OCI-LY1 (cell line): ENCODE data around the gene CEP95.

ENCODE experiments used
- H2AFZ ChIP-seq: fragments of 200-600 bp; sonication (generic), shearing (Covaris generic); 2 replicates; pipeline ENCODE4 v1.6.0; 2014; ENCODE audit warnings: antibody characterized with exemption, mild to moderate bottlenecking, low read length
- H3F3A ChIP-seq: fragments of 200-600 bp; sonication (generic), shearing (Covaris generic); 2 replicates; pipeline ENCODE4 v1.6.0; 2014; ENCODE audit warnings: mild to moderate bottlenecking, antibody characterized with exemption, low read length, moderate library complexity; ENCODE audit not compliant: insufficient read depth
- H3K27ac ChIP-seq: fragments of 200-600 bp; sonication (generic); 2 replicates; pipeline ENCODE4 v1.5.1; 2014; ENCODE audit warnings: low read length, mixed run types, mild to moderate bottlenecking, low read depth; ENCODE audit not compliant: poor library complexity, severe bottlenecking
- H3K27me3 ChIP-seq: fragments of 200-600 bp; sonication (generic); 2 replicates; pipeline ENCODE4 v1.6.0; 2014; ENCODE audit warnings: antibody characterized with exemption, mild to moderate bottlenecking, low read length, moderate library complexity; ENCODE audit not compliant: insufficient read depth
- H3K36me3 ChIP-seq: fragments of 200-600 bp; sonication (generic); 2 replicates; pipeline ENCODE4 v1.6.1; 2014; ENCODE audit warnings: mild to moderate bottlenecking, antibody characterized with exemption, low read length, moderate library complexity, mixed read lengths; ENCODE audit not compliant: insufficient read depth
- H3K4me1 ChIP-seq: fragments of 200-600 bp; sonication (generic); 2 replicates; pipeline ENCODE4 v1.5.1; 2014; ENCODE audit warnings: mild to moderate bottlenecking, low read length, moderate library complexity; ENCODE audit not compliant: insufficient read depth, severe bottlenecking
- H3K4me2 ChIP-seq: fragments of 200-600 bp; sonication (generic), shearing (Covaris generic); 2 replicates; pipeline ENCODE4 v1.6.1; 2014; ENCODE audit warnings: low read length
- H3K4me3 ChIP-seq: fragments of 200-600 bp; sonication (generic); 2 replicates; pipeline ENCODE4 v1.5.1; 2014; ENCODE audit warnings: low read length, low read depth, mild to moderate bottlenecking, mixed read lengths; ENCODE audit not compliant: poor library complexity, severe bottlenecking
- H3K79me2 ChIP-seq: fragments of 200-600 bp; shearing (Covaris generic); 2 replicates; pipeline ENCODE4 v1.6.1; 2016; ENCODE audit warnings: mixed run types, low read length, mixed read lengths; ENCODE audit not compliant: insufficient read depth
- H3K9ac ChIP-seq: fragments of 200-600 bp; sonication (generic), shearing (Covaris generic); 2 replicates; pipeline ENCODE4 v1.6.1; 2014; ENCODE audit warnings: mild to moderate bottlenecking, low read length, mixed read lengths
- H3K9me2 ChIP-seq: fragments of 200-600 bp; sonication (generic), shearing (Covaris generic); 2 replicates; pipeline ENCODE4 v1.6.1; 2014; ENCODE audit warnings: low read depth, mild to moderate bottlenecking, low read length, mixed read lengths
- H3K9me3 ChIP-seq: fragments of 200-600 bp; shearing (Covaris generic); 2 replicates; pipeline ENCODE4 v1.6.1; 2014; ENCODE audit warnings: low read length, mixed read lengths
- H4K20me1 ChIP-seq: fragments of 200-600 bp; sonication (generic), shearing (Covaris generic); 2 replicates; pipeline ENCODE4 v1.6.0; 2016; ENCODE audit warnings: mild to moderate bottlenecking, low read length; ENCODE audit not compliant: insufficient read depth
- EZH2 ChIP-seq: fragments of 200-600 bp; sonication (generic), shearing (Covaris generic); IDR thresholded peaks from 2 replicates; pipeline ENCODE4 v1.8.0; 2017; ENCODE audit warnings: borderline replicate concordance, mixed run types, mild to moderate bottlenecking, antibody characterized with exemption, low read length, moderate library complexity, mixed read lengths
- TF ChIP-seq, protein P1 (sequence below): fragments of 200-600 bp; sonication (generic), shearing (Covaris generic); IDR thresholded peaks from 2 replicates; pipeline ENCODE4 v1.5.1; 2017; ENCODE audit warnings: mild to moderate bottlenecking, antibody characterized with exemption, low read length, moderate library complexity, mixed read lengths

CEP95 gene

DNA sequence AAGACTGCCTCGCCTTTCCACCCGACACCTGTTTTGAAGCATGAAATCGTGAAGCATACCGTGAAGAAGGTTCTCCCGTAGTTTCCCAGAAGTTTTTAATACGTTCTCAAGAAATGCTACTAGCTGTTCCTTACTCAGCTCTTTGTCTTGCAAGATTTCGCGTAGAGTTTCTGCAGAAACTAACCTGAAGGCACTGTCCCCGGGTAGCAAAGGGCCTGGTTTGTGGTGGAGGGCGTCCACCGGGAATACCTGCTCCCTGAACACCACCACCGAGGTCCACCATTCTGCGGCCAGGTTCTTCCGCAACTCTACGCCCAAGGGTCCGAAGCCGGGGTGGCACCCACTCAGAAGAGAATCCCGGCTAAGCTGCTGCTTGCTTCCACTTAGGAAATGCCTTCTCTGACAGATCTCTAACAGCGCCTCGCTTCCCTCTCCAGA is 10.4 kb upstream of the CEP95 start:
- H3K9me3 ChIP-seq, result no peaks in the 10 kb centered on the region
- no peak overlapping the region for H2AFZ ChIP-seq
- peaks cover 66% of the 10 kb centered on the region for H3K36me3 ChIP-seq
- no peaks in the 10 kb centered on the region for H3K9me2 ChIP-seq
- H3F3A ChIP-seq, result peaks cover 36% of the 10 kb centered on the region
- peak overlapping the region; percentile 82 for H3K9ac ChIP-seq
- peak overlapping the region; percentile 93 for H3K4me2 ChIP-seq
- peaks cover 13% of the 10 kb centered on the region for H3K79me2 ChIP-seq
- peak overlapping the region; percentile 97 for H3K27ac ChIP-seq
- no peaks in the 10 kb centered on the region for H3K27me3 ChIP-seq
- peak overlapping the region; percentile 87 for H3K4me3 ChIP-seq
- H3K4me1 ChIP-seq, result peaks cover 66% of the 10 kb centered on the region
- TF ChIP-seq EZH2, result no peak
- TF ChIP-seq, protein P1, sequence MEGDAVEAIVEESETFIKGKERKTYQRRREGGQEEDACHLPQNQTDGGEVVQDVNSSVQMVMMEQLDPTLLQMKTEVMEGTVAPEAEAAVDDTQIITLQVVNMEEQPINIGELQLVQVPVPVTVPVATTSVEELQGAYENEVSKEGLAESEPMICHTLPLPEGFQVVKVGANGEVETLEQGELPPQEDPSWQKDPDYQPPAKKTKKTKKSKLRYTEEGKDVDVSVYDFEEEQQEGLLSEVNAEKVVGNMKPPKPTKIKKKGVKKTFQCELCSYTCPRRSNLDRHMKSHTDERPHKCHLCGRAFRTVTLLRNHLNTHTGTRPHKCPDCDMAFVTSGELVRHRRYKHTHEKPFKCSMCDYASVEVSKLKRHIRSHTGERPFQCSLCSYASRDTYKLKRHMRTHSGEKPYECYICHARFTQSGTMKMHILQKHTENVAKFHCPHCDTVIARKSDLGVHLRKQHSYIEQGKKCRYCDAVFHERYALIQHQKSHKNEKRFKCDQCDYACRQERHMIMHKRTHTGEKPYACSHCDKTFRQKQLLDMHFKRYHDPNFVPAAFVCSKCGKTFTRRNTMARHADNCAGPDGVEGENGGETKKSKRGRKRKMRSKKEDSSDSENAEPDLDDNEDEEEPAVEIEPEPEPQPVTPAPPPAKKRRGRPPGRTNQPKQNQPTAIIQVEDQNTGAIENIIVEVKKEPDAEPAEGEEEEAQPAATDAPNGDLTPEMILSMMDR, result no peak
- H4K20me1 ChIP-seq, result no peaks in the 10 kb centered on the region; the same call in 1 of the 2 replicates

DNA sequence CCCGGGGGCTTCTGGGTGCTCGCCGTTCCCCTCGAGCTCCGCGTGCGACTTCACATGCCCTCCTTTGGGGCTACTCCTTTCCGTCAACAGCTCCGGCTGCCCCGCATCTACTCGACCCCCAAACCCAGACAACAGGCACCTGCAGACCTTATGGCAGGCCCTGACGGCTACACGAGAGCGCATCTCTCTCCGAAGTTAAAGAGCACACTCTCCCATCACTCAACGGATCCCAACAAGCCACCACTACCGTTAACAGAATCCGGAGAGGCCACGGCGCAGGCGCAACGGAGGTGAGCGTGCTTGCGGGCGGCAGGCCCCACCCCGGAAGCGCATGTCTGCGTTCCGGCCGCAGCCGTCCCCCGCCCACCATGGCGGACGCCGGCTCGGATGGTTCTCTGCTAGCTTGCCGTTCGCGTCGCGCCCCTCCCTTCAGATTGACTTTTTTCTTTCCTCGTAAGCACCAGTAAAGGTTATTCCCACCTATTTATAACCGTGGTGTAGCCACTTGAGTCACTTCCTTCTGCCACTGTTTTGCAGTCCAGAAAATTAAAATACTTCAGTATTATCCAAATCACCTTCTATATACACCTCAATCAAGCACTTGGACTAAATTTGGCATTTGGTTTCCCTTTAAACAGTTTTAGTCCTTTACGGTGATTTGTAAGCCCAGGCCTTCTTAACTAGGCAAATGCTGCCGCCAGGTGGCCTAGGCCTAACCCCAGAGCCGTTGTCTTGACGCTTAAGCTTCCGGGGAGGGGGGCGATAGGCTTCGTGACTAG is 9.8 kb upstream of the CEP95 start, which contains the start of gene POLG2:
TSS of gene POLG2 (minus strand) at position 269 of the 779 bp plus-strand sequence. CDS start at position 183, 86 bp downstream.
- no peak for TF ChIP-seq EZH2
- TF ChIP-seq, protein P1, result peak; percentile 81
- no peaks in the 10 kb centered on the region for H3K9me2 ChIP-seq
- H3K4me3 ChIP-seq, result peak within 1 kb of the TSS; percentile 87
- H3K9me3 ChIP-seq, result no peaks in the 10 kb centered on the region
- H3K27me3 ChIP-seq, result no peaks in the 10 kb centered on the region
- peaks cover 36% of the 10 kb centered on the region for H3F3A ChIP-seq
- H3K4me1 ChIP-seq, result peaks cover 72% of the 10 kb centered on the region
- no peak within 1 kb of the TSS for H2AFZ ChIP-seq
- peak within 1 kb of the TSS; percentile 93 for H3K4me2 ChIP-seq
- peaks cover 66% of the 10 kb centered on the region for H3K36me3 ChIP-seq
- H3K27ac ChIP-seq, result peak within 1 kb of the TSS; percentile 97
- peak within 1 kb of the TSS; percentile 82 for H3K9ac ChIP-seq
- no peaks in the 10 kb centered on the region; the same call in 1 of the 2 replicates for H4K20me1 ChIP-seq
- H3K79me2 ChIP-seq, result peaks cover 13% of the 10 kb centered on the region

DNA sequence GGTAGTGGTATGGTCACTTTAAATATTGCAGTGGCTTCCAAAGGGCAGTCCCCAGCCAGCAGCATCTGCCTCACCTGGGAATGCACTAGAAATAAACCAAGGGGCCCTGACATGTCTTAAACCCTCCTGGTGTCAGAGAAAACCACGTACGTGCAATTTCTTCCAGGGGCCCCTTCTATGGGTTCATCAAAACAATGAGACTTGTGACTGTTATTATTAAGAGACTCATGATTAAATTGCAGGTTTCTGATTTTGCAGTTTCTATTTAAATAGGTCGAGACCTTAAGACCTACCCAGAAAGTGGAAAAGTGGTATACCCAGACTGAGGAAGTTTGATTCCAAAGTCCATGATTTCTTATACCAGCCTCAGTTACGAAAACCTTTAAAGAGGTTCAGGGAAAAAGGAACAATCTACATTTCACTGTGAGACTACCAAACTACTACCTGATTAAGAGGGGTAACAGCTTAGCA is 9.2 kb upstream of the CEP95 start:
- H3F3A ChIP-seq, result peaks cover 36% of the 10 kb centered on the region

More for the DNA sequence above, 9.2 kb upstream of the CEP95 start:
- Histone ChIP-seq H3K79me2 (peaks cover 13% of the 10 kb centered on the region), H3K27me3 (no peaks in the 10 kb centered on the region), H3K4me3 (peak overlapping the region; percentile 87), H3K4me1 (peaks cover 75% of the 10 kb centered on the region), H3K27ac (peak overlapping the region; percentile 97), H3K4me2 (peak overlapping the region; percentile 93), H2AFZ (no peak overlapping the region), H3K9me2 (no peaks in the 10 kb centered on the region), H4K20me1 (no peaks in the 10 kb centered on the region; the same call in 1 of the 2 replicates), H3K9me3 (no peaks in the 10 kb centered on the region), H3K36me3 (peaks cover 67% of the 10 kb centered on the region), H3K9ac (peak overlapping the region; percentile 82)
- no peak for TF ChIP-seq EZH2
- TF ChIP-seq, protein P1, result no peak
